ENCODE data around the gene CHCHD10.

DNA sequence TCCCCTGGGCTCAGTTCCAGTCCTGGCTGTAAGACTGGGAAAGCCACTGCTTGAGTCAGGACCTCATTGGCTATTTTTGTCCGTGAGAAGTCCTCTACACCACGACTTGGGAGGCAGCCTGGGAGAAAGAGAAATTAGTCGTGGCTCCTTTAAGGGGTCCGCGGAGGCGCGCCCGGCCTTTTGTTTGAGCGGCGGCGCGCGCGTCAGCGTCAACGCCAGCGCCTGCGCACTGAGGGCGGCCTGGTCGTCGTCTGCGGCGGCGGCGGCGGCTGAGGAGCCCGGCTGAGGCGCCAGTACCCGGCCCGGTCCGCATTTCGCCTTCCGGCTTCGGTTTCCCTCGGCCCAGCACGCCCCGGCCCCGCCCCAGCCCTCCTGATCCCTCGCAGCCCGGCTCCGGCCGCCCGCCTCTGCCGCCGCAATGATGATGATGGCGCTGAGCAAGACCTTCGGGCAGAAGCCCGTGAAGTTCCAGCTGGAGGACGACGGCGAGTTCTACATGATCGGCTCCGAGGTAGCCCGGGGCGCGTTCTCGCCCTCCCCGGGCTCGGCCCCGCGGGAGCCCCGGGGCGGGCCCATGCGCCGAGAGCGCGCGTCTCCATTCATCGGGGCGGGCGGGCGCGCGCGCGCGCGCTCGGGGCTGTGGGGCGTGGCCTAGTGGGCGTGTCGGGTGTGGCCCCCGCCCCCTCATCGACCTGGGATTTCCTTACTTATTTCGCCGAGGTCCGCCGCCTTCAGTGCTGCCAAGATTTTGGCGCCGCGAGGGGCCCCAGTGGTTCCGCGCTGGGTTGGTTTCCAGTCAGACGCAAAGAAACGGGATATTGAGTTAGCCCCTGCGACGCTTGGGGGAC, 19.2 kb upstream of the CHCHD10 start, which contains the start of gene SMARCB1:
- no peak for TF ChIP-seq EZH2 (IDR thresholded peaks at IDR 0.05; ENCODE audit: low read depth)
- TF ChIP-seq, protein P1, sequence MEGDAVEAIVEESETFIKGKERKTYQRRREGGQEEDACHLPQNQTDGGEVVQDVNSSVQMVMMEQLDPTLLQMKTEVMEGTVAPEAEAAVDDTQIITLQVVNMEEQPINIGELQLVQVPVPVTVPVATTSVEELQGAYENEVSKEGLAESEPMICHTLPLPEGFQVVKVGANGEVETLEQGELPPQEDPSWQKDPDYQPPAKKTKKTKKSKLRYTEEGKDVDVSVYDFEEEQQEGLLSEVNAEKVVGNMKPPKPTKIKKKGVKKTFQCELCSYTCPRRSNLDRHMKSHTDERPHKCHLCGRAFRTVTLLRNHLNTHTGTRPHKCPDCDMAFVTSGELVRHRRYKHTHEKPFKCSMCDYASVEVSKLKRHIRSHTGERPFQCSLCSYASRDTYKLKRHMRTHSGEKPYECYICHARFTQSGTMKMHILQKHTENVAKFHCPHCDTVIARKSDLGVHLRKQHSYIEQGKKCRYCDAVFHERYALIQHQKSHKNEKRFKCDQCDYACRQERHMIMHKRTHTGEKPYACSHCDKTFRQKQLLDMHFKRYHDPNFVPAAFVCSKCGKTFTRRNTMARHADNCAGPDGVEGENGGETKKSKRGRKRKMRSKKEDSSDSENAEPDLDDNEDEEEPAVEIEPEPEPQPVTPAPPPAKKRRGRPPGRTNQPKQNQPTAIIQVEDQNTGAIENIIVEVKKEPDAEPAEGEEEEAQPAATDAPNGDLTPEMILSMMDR (conservative IDR thresholded peaks at IDR 0.05): no peak

All from PC-9 (cell line).